Body of pancreas (tissue), 4 donors: ENCODE results near the gene CATSPER1. TPM values are rescaled to one million over a fixed set of nuclear protein-coding genes. Genes with fewer than 3 reads are reported as not detected.

Experiments
- ATAC-seq: fragments of 150-250 bp; one replicate; pipeline ENCODE4 v1.9.1; 2016
- DNase-seq, 4 donors: peaks; one replicate each; pipeline ENCODE4 v3.0.0-alpha.2; 2019
- H3K27ac ChIP-seq, 4 donors: fragments of 200-600 bp; sonication (generic); 1 replicate in 3 of 4; 2 replicates in 1 of 4; pipeline versions ENCODE4 v1.5.1 to v1.6.1; 2016 to 2019; ENCODE audit warnings: mild to moderate bottlenecking in 1 of 4, mixed read lengths in 1 of 4, moderate library complexity in 1 of 4
- H3K27me3 ChIP-seq, 2 donors: fragments of 200-600 bp; sonication (generic); one replicate each; pipeline ENCODE4 v1.6.0; 2016; ENCODE audit warnings: mild to moderate bottlenecking in 1 of 2
- H3K36me3 ChIP-seq, 2 donors: fragments of 200-600 bp; sonication (generic); replicated peaks in 1 of 2; 2 replicates each; pipeline ENCODE4 v1.5.1; 2016; ENCODE audit warnings: low read depth in 2 of 2; ENCODE audit not compliant: insufficient read depth in 1 of 2
- H3K4me1 ChIP-seq: fragments of 200-600 bp; sonication (generic); one replicate; pipeline ENCODE4 v1.6.0; 2016
- H3K4me3 ChIP-seq, 2 donors: fragments of 200-600 bp; sonication (generic); 1 replicate in 1 of 2; 2 replicates in 1 of 2; pipeline ENCODE4 v1.5.1; 2016 to 2019
- H3K9me3 ChIP-seq, 3 donors: fragments of 200-600 bp; sonication (generic); 1 replicate in 2 of 3; 2 replicates in 1 of 3; pipeline ENCODE4 v1.5.1; 2016
- CTCF ChIP-seq, 7 experiments: fragments of 450-650 bp in 4 of 7; fragments of 200-600 bp in 3 of 7; sonication (generic) in 3 of 7; IDR thresholded peaks; one replicate each; pipeline ENCODE4 v1.5.1; 2016 to 2019; ENCODE audit warnings: antibody characterized with exemption in 7 of 7
- POLR2A ChIP-seq, 3 donors: fragments of 450-650 bp; IDR thresholded peaks; one replicate each; pipeline ENCODE4 v1.6.1; 2016; ENCODE audit warnings: antibody characterized with exemption in 3 of 3, mild to moderate bottlenecking in 2 of 3
- WGBS, 2 donors: methylation state at CpG; one replicate each; pipeline ENCODE4 v1.1.5; 2017; 5-methylcytosine and 5-hydroxymethylcytosine counted together
- intact Hi-C: fragments of 100-400 bp; cut with DNase I; formaldehyde crosslinking; loops from one replicate; pipeline ENCODE4 v1.15.1; 2023
- total RNA-seq, 2 donors: library from RNA; depleted of rRNA; stranded (reverse); fragments of >200 nt; gene quantifications; one replicate each; pipeline ENCODE4 v1.1.0, GENCODE V29; 2016

CATSPER1 gene
- total RNA-seq, 2 donors from 2014 or later = not detected

GRCh38 chr11:66045177-66045639 lies 18.9 kb upstream of the CATSPER1 start:
- 19% methylated on average over 11 of the region's 11 CpGs; no CpG with 5 or more reads in 1 of the 2 donors for WGBS, 2 donors
- H3K4me3 ChIP-seq = no peak overlapping the region
- no peaks in the 10 kb centered on the region for H3K27me3 ChIP-seq
- H3K4me1 ChIP-seq = peaks cover 28% of the 10 kb centered on the region
- no peaks in the 10 kb centered on the region for H3K9me3 ChIP-seq
- intact Hi-C loops = no loop called here
- TF ChIP-seq POLR2A (IDR thresholded peaks at IDR 0.05) (no peak), CTCF (IDR thresholded peaks at IDR 0.05) (peak; percentile 82 to 93 (median 87))
- H3K27ac ChIP-seq = no peak overlapping the region
- H3K36me3 ChIP-seq = no peaks in the 10 kb centered on the region
- DNase-seq (peak; percentile 77 to 83 (median 78)), ATAC-seq (peak; percentile 82)

GRCh38 chr11:66044757-66045156 lies 18.5 kb upstream of the CATSPER1 start:
- no peaks in the 10 kb centered on the region for H3K9me3 ChIP-seq
- no peaks in the 10 kb centered on the region for H3K36me3 ChIP-seq
- intact Hi-C loops = no loop called here
- ATAC-seq (peak; percentile 6), DNase-seq (no peak)
- H3K27me3 ChIP-seq = no peaks in the 10 kb centered on the region
- H3K27ac ChIP-seq = no peak overlapping the region
- 32 to 52% methylated on average over 6 of the region's 6 CpGs for WGBS, 2 donors
- no peak overlapping the region for H3K4me3 ChIP-seq
- H3K4me1 ChIP-seq = peaks cover 32% of the 10 kb centered on the region
- TF ChIP-seq CTCF (IDR thresholded peaks at IDR 0.05) (no peak), POLR2A (IDR thresholded peaks at IDR 0.05) (no peak)

GRCh38 chr11:66042996-66043906 lies 17.0 kb upstream of the CATSPER1 start:
- ATAC-seq (no peak), DNase-seq (no peak)
- Histone ChIP-seq H3K36me3 (no peaks in the 10 kb centered on the region), H3K4me3 (no peak overlapping the region), H3K27me3 (no peaks in the 10 kb centered on the region), H3K9me3 (no peaks in the 10 kb centered on the region), H3K27ac (no peak overlapping the region), H3K4me1 (peaks cover 26% of the 10 kb centered on the region)
- intact Hi-C loops = no loop called here
- TF ChIP-seq POLR2A (IDR thresholded peaks at IDR 0.05) (no peak), CTCF (IDR thresholded peaks at IDR 0.05) (no peak)
- WGBS, 2 donors = 94 to 95% methylated on average over 80 to 81 of the region's 88 CpGs

- TF ChIP-seq CTCF (IDR thresholded peaks at IDR 0.05) (no peak), POLR2A (IDR thresholded peaks at IDR 0.05) (no peak)
- H3K4me3 ChIP-seq = no peak overlapping the region
- no peak overlapping the region for H3K27ac ChIP-seq
- intact Hi-C loops = no loop called here
- WGBS, 2 donors = 94 to 95% methylated on average over 67 to 77 of the region's 81 CpGs
- no peaks in the 10 kb centered on the region for H3K27me3 ChIP-seq
- H3K36me3 ChIP-seq = no peaks in the 10 kb centered on the region
- DNase-seq (no peak), ATAC-seq (no peak)
- peaks cover 18% of the 10 kb centered on the region for H3K4me1 ChIP-seq
- H3K9me3 ChIP-seq = no peaks in the 10 kb centered on the region
Measured at GRCh38 chr11:66042227-66042995, 16.1 kb upstream of the CATSPER1 start.
